ENCODE results near the gene ATG9B. TPM values are rescaled to one million over a fixed set of nuclear protein-coding genes. Genes with fewer than 3 reads are reported as not detected.
"Not testable (repeated sequence)": the region's sequence is repeated elsewhere in the genome, so short reads cannot be mapped to it uniquely, and the experiment has no call there.

Gene ATG9B
- total and polyA plus RNA-seq, 9 of the 15 experiments (the other 6 are each of a cell fraction or from before 2014, with no cell fraction given) = 0.29 to 8.0 (median 2.1) TPM

DNA sequence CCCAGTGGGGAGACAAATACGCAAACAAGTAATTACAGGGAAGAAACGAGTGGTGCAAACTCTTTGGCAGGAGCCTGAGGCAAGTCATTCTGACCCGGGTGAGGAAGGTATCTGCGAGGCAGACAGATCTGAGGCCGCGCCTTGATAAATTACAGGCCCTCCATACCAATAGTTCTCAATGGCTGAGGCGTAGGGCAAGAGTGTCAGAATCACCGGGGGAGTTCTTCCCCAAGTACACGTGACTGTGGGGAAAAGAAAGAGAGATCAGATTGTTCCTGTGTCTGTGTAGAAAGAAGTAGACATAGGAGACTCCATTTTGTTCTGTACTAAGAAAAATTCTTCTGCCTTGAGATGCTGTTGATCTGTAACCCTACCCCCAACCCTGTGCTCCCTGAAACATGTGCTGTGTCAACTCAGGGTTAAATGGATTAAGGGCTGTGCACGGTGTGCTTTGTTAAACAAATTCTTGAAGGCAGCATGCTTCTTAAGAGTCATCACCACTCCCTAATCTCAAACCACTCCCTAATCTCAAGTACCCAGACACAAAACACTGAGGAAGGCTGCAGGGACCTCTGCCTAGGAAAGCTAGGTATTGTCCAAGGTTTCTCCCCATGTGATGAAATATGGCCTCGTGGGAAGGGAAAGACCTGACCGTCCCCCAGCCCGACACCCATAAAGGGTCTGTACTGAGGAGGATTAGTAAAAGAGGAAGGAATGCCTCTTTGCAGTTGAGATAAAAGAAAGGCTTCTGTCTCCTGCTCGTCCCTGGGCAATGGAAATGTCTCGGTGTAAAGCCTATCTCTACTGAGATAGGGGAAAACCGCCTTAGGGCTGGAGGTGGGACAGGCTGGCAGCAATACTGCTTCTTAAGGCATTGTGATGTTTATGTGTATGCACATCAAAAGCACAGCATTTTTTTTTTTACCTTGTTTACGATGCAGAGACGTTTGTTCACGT, 2.8 kb upstream of the ATG9B start (continued):
- TF ChIP-seq ZKSCAN8 (CRISPR knock-in tag; IDR thresholded peaks at IDR 0.05) (peak; percentile 88), RBBP5 (IDR thresholded peaks at IDR 0.05; ENCODE audit: borderline replicate concordance, insufficient read depth, low read length, poor library complexity, severe bottlenecking) (peak; percentile 76), E2F3 (CRISPR knock-in tag; IDR thresholded peaks at IDR 0.05) (peak; percentile 73; the same call in 1 of the 2 replicates), LCOR (CRISPR knock-in tag; IDR thresholded peaks at IDR 0.05) (peak; percentile 55; the same call in 1 of the 2 replicates), TEAD4 (IDR thresholded peaks at IDR 0.05; ENCODE audit: low read length) (peak; percentile 72), BCL6 (CRISPR knock-in tag; IDR thresholded peaks at IDR 0.05) (peak; percentile 85; the same call in 1 of the 2 replicates), HDAC3 (IDR thresholded peaks at IDR 0.05; ENCODE audit: borderline replicate concordance, partially characterized antibody) (peak; percentile 73), HIVEP1 (CRISPR knock-in tag; IDR thresholded peaks at IDR 0.05) (peak; percentile 94), NFE2 (IDR thresholded peaks at IDR 0.05; ENCODE audit: low read depth) (peak; percentile 25; the same call in 1 of the 2 replicates), NFE2L1 (tag; IDR thresholded peaks at IDR 0.05; ENCODE audit: borderline replicate concordance, low read depth) (peak; percentile 68)
- TF ChIP-seq, protein P1, sequence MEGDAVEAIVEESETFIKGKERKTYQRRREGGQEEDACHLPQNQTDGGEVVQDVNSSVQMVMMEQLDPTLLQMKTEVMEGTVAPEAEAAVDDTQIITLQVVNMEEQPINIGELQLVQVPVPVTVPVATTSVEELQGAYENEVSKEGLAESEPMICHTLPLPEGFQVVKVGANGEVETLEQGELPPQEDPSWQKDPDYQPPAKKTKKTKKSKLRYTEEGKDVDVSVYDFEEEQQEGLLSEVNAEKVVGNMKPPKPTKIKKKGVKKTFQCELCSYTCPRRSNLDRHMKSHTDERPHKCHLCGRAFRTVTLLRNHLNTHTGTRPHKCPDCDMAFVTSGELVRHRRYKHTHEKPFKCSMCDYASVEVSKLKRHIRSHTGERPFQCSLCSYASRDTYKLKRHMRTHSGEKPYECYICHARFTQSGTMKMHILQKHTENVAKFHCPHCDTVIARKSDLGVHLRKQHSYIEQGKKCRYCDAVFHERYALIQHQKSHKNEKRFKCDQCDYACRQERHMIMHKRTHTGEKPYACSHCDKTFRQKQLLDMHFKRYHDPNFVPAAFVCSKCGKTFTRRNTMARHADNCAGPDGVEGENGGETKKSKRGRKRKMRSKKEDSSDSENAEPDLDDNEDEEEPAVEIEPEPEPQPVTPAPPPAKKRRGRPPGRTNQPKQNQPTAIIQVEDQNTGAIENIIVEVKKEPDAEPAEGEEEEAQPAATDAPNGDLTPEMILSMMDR (IDR thresholded peaks at IDR 0.05 in 2 of 3, conservative IDR thresholded peaks at IDR 0.05 in 1 of 3; ENCODE audit: insufficient read depth in 2 of 3, low read depth in 1 of 3, low read length in 3 of 3) = peak in 1 of 3 experiments; percentile 13; a peak in 1 of 6 replicates
- TF ChIP-seq, protein P2, sequence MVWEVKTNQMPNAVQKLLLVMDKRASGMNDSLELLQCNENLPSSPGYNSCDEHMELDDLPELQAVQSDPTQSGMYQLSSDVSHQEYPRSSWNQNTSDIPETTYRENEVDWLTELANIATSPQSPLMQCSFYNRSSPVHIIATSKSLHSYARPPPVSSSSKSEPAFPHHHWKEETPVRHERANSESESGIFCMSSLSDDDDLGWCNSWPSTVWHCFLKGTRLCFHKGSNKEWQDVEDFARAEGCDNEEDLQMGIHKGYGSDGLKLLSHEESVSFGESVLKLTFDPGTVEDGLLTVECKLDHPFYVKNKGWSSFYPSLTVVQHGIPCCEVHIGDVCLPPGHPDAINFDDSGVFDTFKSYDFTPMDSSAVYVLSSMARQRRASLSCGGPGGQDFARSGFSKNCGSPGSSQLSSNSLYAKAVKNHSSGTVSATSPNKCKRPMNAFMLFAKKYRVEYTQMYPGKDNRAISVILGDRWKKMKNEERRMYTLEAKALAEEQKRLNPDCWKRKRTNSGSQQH (CRISPR knock-in tag; IDR thresholded peaks at IDR 0.05) = peak; percentile 94
- TF ChIP-seq TEAD4 (CRISPR knock-in tag; IDR thresholded peaks at IDR 0.05; ENCODE audit: borderline replicate concordance) = not testable (repeated sequence)
- TF ChIP-seq, protein P3, sequence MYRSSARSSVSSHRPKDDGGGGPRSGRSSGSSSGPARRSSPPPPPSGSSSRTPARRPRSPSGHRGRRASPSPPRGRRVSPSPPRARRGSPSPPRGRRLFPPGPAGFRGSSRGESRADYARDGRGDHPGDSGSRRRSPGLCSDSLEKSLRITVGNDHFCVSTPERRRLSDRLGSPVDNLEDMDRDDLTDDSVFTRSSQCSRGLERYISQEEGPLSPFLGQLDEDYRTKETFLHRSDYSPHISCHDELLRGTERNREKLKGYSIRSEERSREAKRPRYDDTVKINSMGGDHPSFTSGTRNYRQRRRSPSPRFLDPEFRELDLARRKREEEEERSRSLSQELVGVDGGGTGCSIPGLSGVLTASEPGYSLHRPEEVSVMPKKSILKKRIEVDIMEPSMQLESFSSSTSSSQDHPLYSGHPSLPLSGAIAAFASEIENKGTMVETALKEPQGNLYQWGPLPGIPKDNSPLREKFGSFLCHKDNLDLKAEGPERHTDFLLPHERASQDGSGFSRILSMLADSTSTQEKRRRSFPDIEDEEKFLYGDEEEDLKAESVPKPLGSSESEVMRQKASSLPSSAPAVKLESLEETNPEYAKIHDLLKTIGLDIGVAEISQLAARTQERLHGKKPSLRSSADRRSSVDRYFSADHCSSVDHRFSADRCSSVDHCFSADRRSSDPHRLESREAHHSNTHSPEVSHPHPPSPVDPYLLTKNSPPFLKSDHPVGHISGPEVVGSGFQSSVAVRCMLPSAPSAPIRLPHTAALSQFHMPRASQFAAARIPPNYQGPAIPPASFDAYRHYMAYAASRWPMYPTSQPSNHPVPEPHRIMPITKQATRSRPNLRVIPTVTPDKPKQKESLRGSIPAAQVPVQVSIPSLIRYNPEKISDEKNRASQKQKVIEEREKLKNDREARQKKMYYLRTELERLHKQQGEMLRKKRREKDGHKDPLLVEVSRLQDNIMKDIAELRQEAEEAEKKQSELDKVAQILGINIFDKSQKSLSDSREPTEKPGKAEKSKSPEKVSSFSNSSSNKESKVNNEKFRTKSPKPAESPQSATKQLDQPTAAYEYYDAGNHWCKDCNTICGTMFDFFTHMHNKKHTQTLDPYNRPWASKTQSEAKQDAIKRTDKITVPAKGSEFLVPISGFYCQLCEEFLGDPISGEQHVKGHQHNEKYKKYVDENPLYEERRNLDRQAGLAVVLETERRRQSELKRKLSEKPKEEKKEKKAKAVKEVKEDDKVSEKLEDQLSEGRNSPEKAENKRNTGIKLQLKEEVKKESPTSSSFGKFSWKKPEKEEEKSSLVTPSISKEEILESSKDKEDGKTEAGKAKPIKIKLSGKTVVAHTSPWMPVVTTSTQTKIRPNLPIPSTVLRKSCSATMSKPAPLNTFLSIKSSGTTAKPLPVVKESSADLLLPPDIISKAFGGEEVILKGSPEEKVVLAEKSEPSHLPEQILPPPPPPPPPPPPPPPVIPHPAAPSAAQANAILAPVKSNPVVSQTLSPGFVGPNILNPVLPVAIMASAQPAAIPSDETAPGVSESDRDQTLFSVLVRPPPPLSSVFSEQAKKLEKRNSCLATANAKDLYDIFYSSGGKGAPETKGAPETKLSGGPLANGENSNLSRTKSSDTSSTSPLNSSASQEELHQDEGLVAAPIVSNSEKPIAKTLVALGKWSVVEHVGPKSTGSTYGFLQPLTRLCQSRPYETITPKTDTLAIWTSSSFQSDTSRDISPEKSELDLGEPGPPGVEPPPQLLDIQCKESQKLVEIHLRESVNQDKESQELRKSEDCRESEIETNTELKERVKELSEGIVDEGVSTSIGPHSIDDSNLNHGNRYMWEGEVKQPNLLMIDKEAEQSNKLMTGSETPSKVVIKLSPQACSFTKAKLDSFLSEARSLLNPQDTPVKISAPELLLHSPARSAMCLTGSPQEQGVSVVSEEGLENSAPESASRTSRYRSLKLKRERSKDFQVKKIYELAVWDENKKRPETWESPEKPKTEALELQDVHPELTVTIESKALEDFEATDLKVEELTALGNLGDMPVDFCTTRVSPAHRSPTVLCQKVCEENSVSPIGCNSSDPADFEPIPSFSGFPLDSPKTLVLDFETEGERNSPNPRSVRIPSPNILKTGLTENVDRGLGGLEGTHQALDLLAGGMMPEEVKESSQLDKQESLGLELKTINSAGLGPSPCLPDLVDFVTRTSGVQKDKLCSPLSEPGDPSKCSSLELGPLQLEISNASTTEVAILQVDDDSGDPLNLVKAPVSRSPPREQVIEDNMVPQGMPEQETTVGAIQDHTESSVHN (IDR thresholded peaks at IDR 0.05; ENCODE audit: borderline replicate concordance in 1 of 2, low read depth in 1 of 2) = peak in 1 of 2 experiments; percentile 55; a peak in 1 of 4 replicates
